Mucosa of descending colon (tissue), 3 donors: ENCODE results near the gene MTTP. TPM values are rescaled to one million over a fixed set of nuclear protein-coding genes. Genes with fewer than 3 reads are reported as not detected.

ENCODE experiments used
- ATAC-seq: fragments of 200-7000 bp; cut with Tn5 transposase; one replicate; pipeline ENCODE4 v1.9.1; 2020; ENCODE audit warnings: mild to moderate bottlenecking, moderate library complexity
- DNase-seq, 3 donors: peaks; one replicate each; pipeline ENCODE4 v3.0.0-alpha.2; 2020
- H3K36me3 ChIP-seq: fragments of 200-600 bp; one replicate; pipeline ENCODE4 v1.8.0; 2021; ENCODE audit warnings: low read depth, mild to moderate bottlenecking
- H3K4me1 ChIP-seq: fragments of 200-600 bp; one replicate; pipeline ENCODE4 v1.8.0; 2021; ENCODE audit warnings: low read depth, mild to moderate bottlenecking
- H3K4me3 ChIP-seq: fragments of 200-600 bp; one replicate; pipeline ENCODE4 v1.8.0; 2021; ENCODE audit warnings: mild to moderate bottlenecking
- H3K9me3 ChIP-seq: fragments of 200-600 bp; one replicate; pipeline ENCODE4 v1.8.0; 2021; ENCODE audit warnings: mild to moderate bottlenecking
- intact Hi-C, 2 donors: fragments of 100-400 bp; cut with DNase I in 1 of 2; cut with micrococcal nuclease in 1 of 2; formaldehyde crosslinking; loops; one replicate each; pipeline versions ENCODE4 v1.11.0 to v1.11.1; 2022; cut with DNase I, micrococcal nuclease
- total RNA-seq, 3 donors: library from RNA; stranded (reverse); fragmentation: NEBNext Ultra II Directional in 2 of 3; extraction: Animal tissue kit (Norgen Biotek cat#: 25700) in 2 of 3; gene quantifications; one replicate each; pipeline versions ENCODE4 v1.2.1 to v1.2.4, GENCODE V29; 2021 to 2023
- TF ChIP-seq, protein P1 (sequence below): fragments of 200-600 bp; IDR thresholded peaks from one replicate; pipeline ENCODE4 v1.8.0; 2022; ENCODE audit warnings: antibody characterized with exemption, mild to moderate bottlenecking
- donor health status: DM: no; HTN: no; CAD: no; lungs with moderate emphysema.
- donor health status: DM: no; HTN: no; CAD: no.
- donor health status: DM: no; HTN: yes; CAD: no.

Gene MTTP
- total RNA-seq, 3 donors from 2014 or later, result 0.20 to 1.5 (median 0.22) TPM

GRCh38 chr4:99633772-99634171 lies 59.1 kb downstream of the MTTP start:
- no peak for DNase-seq
- H3K36me3 ChIP-seq, result no peaks in the 10 kb centered on the region
- TF ChIP-seq, protein P1, sequence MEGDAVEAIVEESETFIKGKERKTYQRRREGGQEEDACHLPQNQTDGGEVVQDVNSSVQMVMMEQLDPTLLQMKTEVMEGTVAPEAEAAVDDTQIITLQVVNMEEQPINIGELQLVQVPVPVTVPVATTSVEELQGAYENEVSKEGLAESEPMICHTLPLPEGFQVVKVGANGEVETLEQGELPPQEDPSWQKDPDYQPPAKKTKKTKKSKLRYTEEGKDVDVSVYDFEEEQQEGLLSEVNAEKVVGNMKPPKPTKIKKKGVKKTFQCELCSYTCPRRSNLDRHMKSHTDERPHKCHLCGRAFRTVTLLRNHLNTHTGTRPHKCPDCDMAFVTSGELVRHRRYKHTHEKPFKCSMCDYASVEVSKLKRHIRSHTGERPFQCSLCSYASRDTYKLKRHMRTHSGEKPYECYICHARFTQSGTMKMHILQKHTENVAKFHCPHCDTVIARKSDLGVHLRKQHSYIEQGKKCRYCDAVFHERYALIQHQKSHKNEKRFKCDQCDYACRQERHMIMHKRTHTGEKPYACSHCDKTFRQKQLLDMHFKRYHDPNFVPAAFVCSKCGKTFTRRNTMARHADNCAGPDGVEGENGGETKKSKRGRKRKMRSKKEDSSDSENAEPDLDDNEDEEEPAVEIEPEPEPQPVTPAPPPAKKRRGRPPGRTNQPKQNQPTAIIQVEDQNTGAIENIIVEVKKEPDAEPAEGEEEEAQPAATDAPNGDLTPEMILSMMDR, result no peak
- H3K4me1 ChIP-seq, result no peaks in the 10 kb centered on the region
- intact Hi-C loops, result no loop called here
- H3K9me3 ChIP-seq, result no peaks in the 10 kb centered on the region
- ATAC-seq, result no peak
- H3K4me3 ChIP-seq, result no peak overlapping the region

GRCh38 chr4:99634742-99635360 lies 60.2 kb downstream of the MTTP start:
- Histone ChIP-seq H3K9me3 (no peaks in the 10 kb centered on the region), H3K36me3 (no peaks in the 10 kb centered on the region), H3K4me1 (no peaks in the 10 kb centered on the region), H3K4me3 (no peak overlapping the region)
- ATAC-seq, result no peak
- TF ChIP-seq, protein P1, result no peak
- no peak for DNase-seq
- intact Hi-C loops, result no loop called here

DNA sequence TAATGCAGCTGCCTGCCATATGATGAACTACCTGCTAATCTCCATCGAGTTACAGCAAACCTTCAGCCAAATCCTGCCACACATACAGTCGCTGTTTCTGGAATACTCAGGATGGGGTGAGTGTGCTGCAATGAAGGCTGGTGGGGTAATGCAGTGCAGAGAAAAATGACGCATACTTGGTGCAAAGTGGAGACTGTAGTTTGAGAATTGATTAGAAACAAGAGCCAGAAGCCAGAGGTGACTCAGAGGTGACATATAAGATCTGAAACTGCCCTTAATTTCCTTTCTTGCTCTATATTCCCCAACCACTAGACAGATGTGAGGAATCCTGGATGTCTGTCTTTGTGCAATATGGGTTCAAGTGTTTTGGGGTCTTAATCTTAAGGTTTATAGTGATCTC lies 61.0 kb downstream of the MTTP start:
- intact Hi-C loops, result no loop called here
- no peak for ATAC-seq
- Histone ChIP-seq H3K4me3 (no peak overlapping the region), H3K9me3 (no peaks in the 10 kb centered on the region), H3K4me1 (no peaks in the 10 kb centered on the region), H3K36me3 (no peaks in the 10 kb centered on the region)
- no peak for DNase-seq
- TF ChIP-seq, protein P1, result no peak

DNA sequence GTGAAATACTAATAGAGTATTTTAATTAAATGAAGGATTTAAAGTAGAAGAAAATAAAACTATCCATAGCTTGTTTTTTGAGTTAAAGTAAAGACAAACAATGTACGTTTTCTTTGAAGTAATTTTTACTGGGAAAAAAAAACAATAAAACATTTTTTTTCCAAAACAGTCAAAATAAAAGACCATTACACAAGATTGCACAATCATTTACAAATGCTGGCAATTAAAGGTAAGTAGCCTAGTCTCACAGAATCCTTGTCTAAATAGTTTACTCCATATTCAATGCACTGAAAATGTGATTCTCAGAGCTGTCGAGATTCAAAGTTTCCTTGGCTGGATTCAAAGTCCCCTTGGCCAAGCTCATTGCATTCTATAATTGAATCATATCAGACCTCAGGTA lies 61.8 kb downstream of the MTTP start:
- no peaks in the 10 kb centered on the region for H3K9me3 ChIP-seq
- H3K36me3 ChIP-seq, result no peaks in the 10 kb centered on the region
- intact Hi-C loops, result no loop called here
- DNase-seq (no peak), ATAC-seq (no peak)
- TF ChIP-seq, protein P1, result no peak
- no peaks in the 10 kb centered on the region for H3K4me1 ChIP-seq
- H3K4me3 ChIP-seq, result no peak overlapping the region

- Histone ChIP-seq H3K4me1 (no peaks in the 10 kb centered on the region), H3K36me3 (no peaks in the 10 kb centered on the region), H3K9me3 (no peaks in the 10 kb centered on the region), H3K4me3 (no peak overlapping the region)
- intact Hi-C loops, result no loop called here
- no peak for DNase-seq
- TF ChIP-seq, protein P1, result no peak
- no peak for ATAC-seq
Observed at GRCh38 chr4:99637174-99637573, 62.5 kb downstream of the MTTP start.

DNA sequence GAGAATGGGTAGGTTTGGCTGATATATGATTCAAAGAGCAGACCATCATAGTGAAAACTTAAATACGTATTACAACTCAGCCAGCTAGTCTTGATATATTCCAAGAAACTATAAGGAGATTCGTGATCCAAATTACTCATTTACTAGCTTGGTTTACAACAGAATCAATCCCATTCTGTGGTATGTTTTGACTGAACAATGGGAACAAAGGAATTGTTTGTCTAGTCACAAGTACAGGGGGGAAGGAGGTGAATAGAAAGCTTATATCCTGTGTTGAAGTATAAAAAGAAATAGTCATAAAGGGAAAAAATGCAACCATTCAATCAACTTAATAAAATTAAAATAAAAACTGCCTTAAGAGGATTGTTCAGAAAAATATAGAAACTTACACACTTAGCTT lies 66.1 kb downstream of the MTTP start:
- H3K4me1 ChIP-seq, result no peaks in the 10 kb centered on the region
- H3K9me3 ChIP-seq, result no peaks in the 10 kb centered on the region
- TF ChIP-seq, protein P1, result no peak
- ATAC-seq (no peak), DNase-seq (no peak)
- H3K4me3 ChIP-seq, result no peak overlapping the region
- intact Hi-C loops, result no loop called here
- no peaks in the 10 kb centered on the region for H3K36me3 ChIP-seq
